ENCODE results near the gene SLC34A1.

GRCh38 chr5:177423671-177424070 lies 39.4 kb downstream of the SLC34A1 start:
- TF ChIP-seq, protein P1, sequence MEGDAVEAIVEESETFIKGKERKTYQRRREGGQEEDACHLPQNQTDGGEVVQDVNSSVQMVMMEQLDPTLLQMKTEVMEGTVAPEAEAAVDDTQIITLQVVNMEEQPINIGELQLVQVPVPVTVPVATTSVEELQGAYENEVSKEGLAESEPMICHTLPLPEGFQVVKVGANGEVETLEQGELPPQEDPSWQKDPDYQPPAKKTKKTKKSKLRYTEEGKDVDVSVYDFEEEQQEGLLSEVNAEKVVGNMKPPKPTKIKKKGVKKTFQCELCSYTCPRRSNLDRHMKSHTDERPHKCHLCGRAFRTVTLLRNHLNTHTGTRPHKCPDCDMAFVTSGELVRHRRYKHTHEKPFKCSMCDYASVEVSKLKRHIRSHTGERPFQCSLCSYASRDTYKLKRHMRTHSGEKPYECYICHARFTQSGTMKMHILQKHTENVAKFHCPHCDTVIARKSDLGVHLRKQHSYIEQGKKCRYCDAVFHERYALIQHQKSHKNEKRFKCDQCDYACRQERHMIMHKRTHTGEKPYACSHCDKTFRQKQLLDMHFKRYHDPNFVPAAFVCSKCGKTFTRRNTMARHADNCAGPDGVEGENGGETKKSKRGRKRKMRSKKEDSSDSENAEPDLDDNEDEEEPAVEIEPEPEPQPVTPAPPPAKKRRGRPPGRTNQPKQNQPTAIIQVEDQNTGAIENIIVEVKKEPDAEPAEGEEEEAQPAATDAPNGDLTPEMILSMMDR (IDR thresholded peaks at IDR 0.05), result no peak
- TF ChIP-seq EP300 (IDR thresholded peaks at IDR 0.05) (no peak), POLR2A (IDR thresholded peaks at IDR 0.05; ENCODE audit: low read depth) (no peak)

Data from esophagus muscularis mucosa (tissue), 4 donors.